Measurements from ENCODE around the gene SFXN3. TPM values are rescaled to one million over a fixed set of nuclear protein-coding genes. Genes with fewer than 3 reads are reported as not detected.

Gene SFXN3
- polyA plus RNA-seq, 3 donors = 21.3 to 152 (median 24.2) TPM

DNA sequence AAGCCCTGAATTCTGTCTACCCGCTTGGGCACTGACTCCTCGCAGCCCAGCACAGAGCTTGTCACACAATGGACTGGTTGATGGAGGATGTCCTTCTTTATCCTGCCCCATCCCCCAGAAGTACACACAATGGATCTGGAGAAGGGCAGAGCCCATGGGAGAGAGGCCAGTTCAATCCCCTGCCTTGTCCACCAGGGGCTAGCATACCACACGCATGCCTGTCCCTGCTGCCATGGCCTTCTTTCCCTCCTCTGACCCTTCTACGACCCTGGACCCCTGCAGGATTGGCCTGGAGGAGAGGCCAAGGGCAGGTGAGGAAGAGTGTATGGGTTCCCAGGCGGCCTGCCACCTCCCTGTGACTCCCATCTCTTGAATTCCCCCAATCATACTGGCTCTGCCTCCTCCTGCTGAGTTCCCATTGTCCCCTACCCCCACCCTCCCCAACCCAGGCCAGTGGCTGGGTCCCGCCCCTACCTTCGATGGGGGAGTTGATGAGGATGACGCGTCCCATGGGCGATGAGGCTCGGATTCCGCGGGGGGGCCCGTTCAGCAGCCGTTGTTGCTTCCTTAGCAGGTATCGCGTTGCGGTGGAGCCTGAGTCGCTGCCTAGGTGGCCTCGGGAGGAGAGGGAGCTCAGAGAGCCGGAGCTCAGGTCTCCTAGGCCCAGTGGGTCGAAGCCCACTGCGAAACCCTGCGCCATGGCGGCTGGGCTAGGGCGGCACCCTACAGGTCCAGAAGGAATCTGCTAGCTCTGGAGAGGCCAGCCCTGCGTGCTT lies 1.3 kb upstream of the SFXN3 start:
- no peaks in the 10 kb centered on the region for H3K9me3 ChIP-seq (replicated peaks in 1 of 2; ENCODE audit: control insufficient read depth in 1 of 2, insufficient read depth in 1 of 2, low read length in 2 of 2)
- H3K9me3 Mint-ChIP-seq = peaks cover 0 to 1% (median 0%) of the 10 kb centered on the region in 7 donors
- no peak overlapping the region for H3K4me3 Mint-ChIP-seq
- peaks cover 44 to 61% of the 10 kb centered on the region in 2 donors for H3K4me1 ChIP-seq (ENCODE audit: control insufficient read depth in 1 of 2, insufficient read depth in 2 of 2, low read length in 2 of 2)
- H2AFZ ChIP-seq (ENCODE audit: insufficient read depth, low read depth, low read length, poor library complexity, severe bottlenecking) = no peak overlapping the region
- no peak overlapping the region for H3K4me3 ChIP-seq (replicated peaks in 1 of 3; ENCODE audit: low read depth in 2 of 3, low read length in 3 of 3)
- H4K20me1 ChIP-seq (ENCODE audit: insufficient read depth, low read length) = no peaks in the 10 kb centered on the region
- TF ChIP-seq, protein P1, sequence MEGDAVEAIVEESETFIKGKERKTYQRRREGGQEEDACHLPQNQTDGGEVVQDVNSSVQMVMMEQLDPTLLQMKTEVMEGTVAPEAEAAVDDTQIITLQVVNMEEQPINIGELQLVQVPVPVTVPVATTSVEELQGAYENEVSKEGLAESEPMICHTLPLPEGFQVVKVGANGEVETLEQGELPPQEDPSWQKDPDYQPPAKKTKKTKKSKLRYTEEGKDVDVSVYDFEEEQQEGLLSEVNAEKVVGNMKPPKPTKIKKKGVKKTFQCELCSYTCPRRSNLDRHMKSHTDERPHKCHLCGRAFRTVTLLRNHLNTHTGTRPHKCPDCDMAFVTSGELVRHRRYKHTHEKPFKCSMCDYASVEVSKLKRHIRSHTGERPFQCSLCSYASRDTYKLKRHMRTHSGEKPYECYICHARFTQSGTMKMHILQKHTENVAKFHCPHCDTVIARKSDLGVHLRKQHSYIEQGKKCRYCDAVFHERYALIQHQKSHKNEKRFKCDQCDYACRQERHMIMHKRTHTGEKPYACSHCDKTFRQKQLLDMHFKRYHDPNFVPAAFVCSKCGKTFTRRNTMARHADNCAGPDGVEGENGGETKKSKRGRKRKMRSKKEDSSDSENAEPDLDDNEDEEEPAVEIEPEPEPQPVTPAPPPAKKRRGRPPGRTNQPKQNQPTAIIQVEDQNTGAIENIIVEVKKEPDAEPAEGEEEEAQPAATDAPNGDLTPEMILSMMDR (IDR thresholded peaks at IDR 0.05) = no peak
- H3K27me3 ChIP-seq (ENCODE audit: control insufficient read depth in 2 of 2, insufficient read depth in 2 of 2, low read length in 2 of 2) = no peaks in the 10 kb centered on the region
- H3K27ac Mint-ChIP-seq = peak overlapping the region in 5 of 7 donors; percentile 2 to 59 (median 30)
- H3K79me2 ChIP-seq (ENCODE audit: insufficient read depth, low read length) = peaks cover 7% of the 10 kb centered on the region
- H3K36me3 Mint-ChIP-seq = peaks cover 6 to 7% of the 10 kb centered on the region in 2 donors
- intact Hi-C loops (cut with micrococcal nuclease) = no loop called here
- H3K4me1 Mint-ChIP-seq = peaks cover 57% of the 10 kb centered on the region
- no peak overlapping the region for H3K4me2 ChIP-seq (replicated peaks; ENCODE audit: extremely low read depth, low read length, poor library complexity, severe bottlenecking)
- H3K27ac ChIP-seq (ENCODE audit: low read depth in 1 of 2, low read length in 2 of 2) = peak overlapping the region in 1 of 2 donors; percentile 30
- DNase-seq = no peak
- 73% methylated on average over 20 of the region's 27 CpGs for WGBS (ENCODE audit: insufficient coverage)
- peaks cover 2 to 10% (median 6%) of the 10 kb centered on the region in 3 donors for H3K27me3 Mint-ChIP-seq (ENCODE audit: low read depth in 3 of 3)
- H3K36me3 ChIP-seq (replicated peaks in 1 of 2; ENCODE audit: control insufficient read depth in 1 of 2, insufficient read depth in 2 of 2, low read length in 2 of 2) = peaks cover under 1 to 4% of the 10 kb centered on the region in 2 donors
- no peak overlapping the region for H3K9ac ChIP-seq (ENCODE audit: insufficient read depth, low read length, poor library complexity, severe bottlenecking)

DNA sequence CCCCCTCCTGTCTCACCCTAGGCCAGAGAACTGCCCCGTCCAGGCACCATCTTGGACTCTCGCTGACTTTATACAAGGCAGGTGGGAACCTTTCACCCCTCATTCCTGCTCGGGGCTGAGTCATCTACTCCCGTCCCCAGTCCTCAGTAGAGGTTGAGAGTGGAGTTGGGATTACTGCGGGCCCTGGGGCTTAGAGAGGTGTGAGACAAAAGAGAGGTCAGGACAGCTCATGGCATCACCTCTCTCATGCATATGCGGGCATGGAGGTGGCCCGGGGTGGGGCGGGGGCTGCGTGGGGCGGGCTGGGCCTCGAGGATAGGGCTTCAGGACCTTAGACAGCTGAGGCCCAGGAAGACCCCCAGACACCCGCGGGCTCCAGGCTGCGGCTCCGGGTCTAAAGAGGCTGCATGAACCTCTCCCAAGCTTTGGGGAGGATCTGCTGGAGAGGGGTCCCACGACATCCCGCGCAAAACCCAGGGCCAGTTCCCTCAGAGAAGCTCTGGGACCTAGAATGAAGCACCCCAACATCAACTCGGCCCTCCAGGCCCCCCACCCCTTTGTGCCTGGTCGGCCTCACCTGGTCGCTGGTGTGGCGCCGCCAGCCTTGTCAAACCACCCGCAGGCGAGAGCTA lies 422 bp upstream of the SFXN3 start:
- Mint-ChIP-seq H3K27ac (peak overlapping the region in 4 of 7 donors; percentile 30 to 100 (median 100)), H3K36me3 (peaks cover 15 to 17% of the 10 kb centered on the region in 2 donors), H3K4me1 (peaks cover 57% of the 10 kb centered on the region), H3K4me3 (peak overlapping the region; percentile 98 to 99), H3K27me3 (ENCODE audit: low read depth in 3 of 3) (peaks cover 2 to 10% (median 6%) of the 10 kb centered on the region in 3 donors), H3K9me3 (peaks cover 0 to 1% (median 0%) of the 10 kb centered on the region in 7 donors)
- Histone ChIP-seq H3K79me2 (ENCODE audit: insufficient read depth, low read length) (peaks cover 7% of the 10 kb centered on the region), H3K4me3 (replicated peaks in 1 of 3; ENCODE audit: low read depth in 2 of 3, low read length in 3 of 3) (peak overlapping the region; percentile 58 to 96 (median 66)), H3K36me3 (replicated peaks in 1 of 2; ENCODE audit: control insufficient read depth in 1 of 2, insufficient read depth in 2 of 2, low read length in 2 of 2) (peaks cover 9 to 13% of the 10 kb centered on the region in 2 donors), H3K9ac (ENCODE audit: insufficient read depth, low read length, poor library complexity, severe bottlenecking) (peak overlapping the region; percentile 98), H3K27ac (ENCODE audit: low read depth in 1 of 2, low read length in 2 of 2) (peak overlapping the region in 1 of 2 donors; percentile 100), H3K4me2 (replicated peaks; ENCODE audit: extremely low read depth, low read length, poor library complexity, severe bottlenecking) (peak overlapping the region; percentile 98), H4K20me1 (ENCODE audit: insufficient read depth, low read length) (peaks cover 9% of the 10 kb centered on the region), H3K9me3 (replicated peaks in 1 of 2; ENCODE audit: control insufficient read depth in 1 of 2, insufficient read depth in 1 of 2, low read length in 2 of 2) (no peaks in the 10 kb centered on the region), H3K4me1 (ENCODE audit: control insufficient read depth in 1 of 2, insufficient read depth in 2 of 2, low read length in 2 of 2) (peaks cover 44 to 61% of the 10 kb centered on the region in 2 donors), H3K27me3 (ENCODE audit: control insufficient read depth in 2 of 2, insufficient read depth in 2 of 2, low read length in 2 of 2) (no peaks in the 10 kb centered on the region), H2AFZ (ENCODE audit: insufficient read depth, low read depth, low read length, poor library complexity, severe bottlenecking) (peak overlapping the region; percentile 85)
- DNase-seq = no peak
- WGBS (ENCODE audit: insufficient coverage) = 11% methylated on average over 17 of the region's 25 CpGs
- intact Hi-C loops (cut with micrococcal nuclease) = no loop called here
- TF ChIP-seq, protein P1 (IDR thresholded peaks at IDR 0.05) = no peak
